Thoracic aorta (tissue), 2 donors: ENCODE results near the gene RPL10L. TPM values are rescaled to one million over a fixed set of nuclear protein-coding genes. Genes with fewer than 3 reads are reported as not detected.

ENCODE experiments used
- ATAC-seq: fragments of 150-250 bp; one replicate; pipeline ENCODE4 v1.8.0; 2017; ENCODE audit warnings: low read depth; ENCODE audit not compliant: insufficient number of reproducible peaks, low FRiP score
- DNase-seq: peaks from one replicate; pipeline ENCODE4 v3.0.0-alpha.2; 2020; ENCODE audit warnings: low spot score
- H3K27ac ChIP-seq, 2 donors: fragments of 200-600 bp; sonication (generic); 1 replicate in 1 of 2; 2 replicates in 1 of 2; pipeline ENCODE4 v1.5.1; 2016; ENCODE audit warnings: mild to moderate bottlenecking in 2 of 2, moderate library complexity in 2 of 2
- H3K27me3 ChIP-seq: fragments of 200-600 bp; sonication (generic); replicated peaks from 2 replicates; pipeline ENCODE4 v1.6.0; 2016; ENCODE audit warnings: mild to moderate bottlenecking; ENCODE audit not compliant: insufficient read depth
- H3K36me3 ChIP-seq: fragments of 200-600 bp; sonication (generic); one replicate; pipeline ENCODE4 v1.5.1; 2016
- H3K4me1 ChIP-seq, 2 donors: fragments of 200-600 bp; sonication (generic); 1 replicate in 1 of 2; 2 replicates in 1 of 2; pipeline versions ENCODE4 v1.5.1 to v1.6.0; 2016; ENCODE audit warnings: low read depth in 2 of 2, mild to moderate bottlenecking in 1 of 2; ENCODE audit not compliant: control insufficient read depth in 1 of 2
- H3K4me3 ChIP-seq: fragments of 200-600 bp; sonication (generic); 2 replicates; pipeline ENCODE4 v1.5.1; 2016; ENCODE audit warnings: mild to moderate bottlenecking
- H3K9me3 ChIP-seq: fragments of 200-600 bp; sonication (generic); 2 replicates; pipeline ENCODE4 v1.5.1; 2016
- CTCF ChIP-seq: fragments of 200-600 bp; sonication (generic); IDR thresholded peaks from one replicate; pipeline ENCODE4 v1.5.1; 2019; ENCODE audit warnings: antibody characterized with exemption
- total RNA-seq, 2 donors: library from RNA; depleted of rRNA; stranded (reverse); fragments of >200 nt; gene quantifications; one replicate each; pipeline versions ENCODE4 v1.1.0 to v1.2.3, GENCODE V29; 2016

Gene RPL10L
- not detected for total RNA-seq

- Histone ChIP-seq H3K4me3 (no peak within 1 kb of the TSS), H3K27ac (no peak within 1 kb of the TSS), H3K36me3 (no peaks in the 10 kb centered on the region), H3K27me3 (no peaks in the 10 kb centered on the region), H3K4me1 (no peaks in the 10 kb centered on the region), H3K9me3 (no peaks in the 10 kb centered on the region)
- no peak for TF ChIP-seq CTCF
- DNase-seq (no peak), ATAC-seq (no peak)
Measured at GRCh38 chr14:46651526-46652144, at the start of gene RPL10L. Gene RPL10L, minus strand, starts transcription at chr14:46651781. Its CDS starts 45 bp downstream, at chr14:46651736.

- ATAC-seq: no peak
- H3K4me3 ChIP-seq: no peak overlapping the region
Measured at GRCh38 chr14:46691819-46692218, 40.2 kb upstream of the RPL10L start.

GRCh38 chr14:46686652-46687051 lies 35.1 kb upstream of the RPL10L start:
- no peak for DNase-seq
- no peaks in the 10 kb centered on the region for H3K36me3 ChIP-seq
- H3K4me1 ChIP-seq: no peaks in the 10 kb centered on the region
- H3K9me3 ChIP-seq: peaks cover 2% of the 10 kb centered on the region
- no peaks in the 10 kb centered on the region for H3K27me3 ChIP-seq
- ATAC-seq: no peak
- no peak overlapping the region for H3K4me3 ChIP-seq
- no peak overlapping the region for H3K27ac ChIP-seq
- no peak for TF ChIP-seq CTCF

More at GRCh38 chr14:46691819-46692218, 40.2 kb upstream of the RPL10L start:
- H3K27me3 ChIP-seq: no peaks in the 10 kb centered on the region
- TF ChIP-seq CTCF: no peak
- no peaks in the 10 kb centered on the region for H3K36me3 ChIP-seq
- no peaks in the 10 kb centered on the region for H3K4me1 ChIP-seq
- no peaks in the 10 kb centered on the region for H3K9me3 ChIP-seq
- no peak for DNase-seq
- no peak overlapping the region for H3K27ac ChIP-seq

GRCh38 chr14:46672128-46672527 lies 20.5 kb upstream of the RPL10L start:
- no peak overlapping the region for H3K4me3 ChIP-seq
- H3K9me3 ChIP-seq: no peaks in the 10 kb centered on the region
- H3K27me3 ChIP-seq: no peaks in the 10 kb centered on the region
- no peak for TF ChIP-seq CTCF
- H3K27ac ChIP-seq: no peak overlapping the region
- DNase-seq (no peak), ATAC-seq (no peak)
- H3K4me1 ChIP-seq: no peaks in the 10 kb centered on the region
- H3K36me3 ChIP-seq: no peaks in the 10 kb centered on the region

- Histone ChIP-seq H3K4me1 (no peaks in the 10 kb centered on the region), H3K27ac (no peak overlapping the region), H3K27me3 (no peaks in the 10 kb centered on the region), H3K4me3 (no peak overlapping the region), H3K36me3 (no peaks in the 10 kb centered on the region), H3K9me3 (no peaks in the 10 kb centered on the region)
- ATAC-seq: no peak
- TF ChIP-seq CTCF: no peak
- DNase-seq: no peak
Measured at GRCh38 chr14:46663382-46663781, 11.8 kb upstream of the RPL10L start.
